GM21717 (cell line): ENCODE results near the gene EPHA3.

Experiments
- ATAC-seq: cut with Tn5 transposase; IDR thresholded peaks from one replicate; pipeline ENCODE4 v1.9.1; 2021; ENCODE audit warnings: mild to moderate bottlenecking, moderate library complexity; ENCODE audit not compliant: unreplicated experiment

EPHA3 gene

GRCh38 chr3:89434621-89435380, 327.4 kb downstream of the EPHA3 start:
- ATAC-seq = no peak

- ATAC-seq = no peak
Measured at GRCh38 chr3:89436846-89437245, 329.4 kb downstream of the EPHA3 start.

GRCh38 chr3:89440386-89440785, 333.0 kb downstream of the EPHA3 start:
- ATAC-seq = no peak

GRCh38 chr3:89441141-89441540, 333.7 kb downstream of the EPHA3 start:
- no peak for ATAC-seq

- ATAC-seq = no peak
Measured at GRCh38 chr3:89446593-89446992, 339.2 kb downstream of the EPHA3 start.

GRCh38 chr3:89447243-89447642, 339.8 kb downstream of the EPHA3 start:
- no peak for ATAC-seq

- ATAC-seq = no peak
Measured at GRCh38 chr3:89449086-89449485, 341.7 kb downstream of the EPHA3 start.

- no peak for ATAC-seq
Measured at GRCh38 chr3:89452066-89452465, 344.6 kb downstream of the EPHA3 start.

GRCh38 chr3:89455240-89455639, 347.8 kb downstream of the EPHA3 start:
- ATAC-seq = no peak

- ATAC-seq = no peak
Measured at GRCh38 chr3:89467898-89468363, 360.5 kb downstream of the EPHA3 start.

GRCh38 chr3:89472101-89472500, 364.7 kb downstream of the EPHA3 start:
- ATAC-seq = no peak

GRCh38 chr3:89474333-89475130, 367.1 kb downstream of the EPHA3 start:
- no peak for ATAC-seq

GRCh38 chr3:89488800-89489580, 381.6 kb downstream of the EPHA3 start:
- ATAC-seq = no peak

- no peak for ATAC-seq
Measured at GRCh38 chr3:89490129-89490528, 382.7 kb downstream of the EPHA3 start.

- ATAC-seq = no peak
Measured at GRCh38 chr3:89494734-89495133, 387.3 kb downstream of the EPHA3 start.

- no peak for ATAC-seq
Measured at GRCh38 chr3:89503891-89504391, 396.5 kb downstream of the EPHA3 start.

- ATAC-seq = no peak
Measured at GRCh38 chr3:89504432-89504831, 397.0 kb downstream of the EPHA3 start.

GRCh38 chr3:89506462-89507103, 399.2 kb downstream of the EPHA3 start:
- no peak for ATAC-seq

- ATAC-seq = no peak
Measured at GRCh38 chr3:89521328-89521727, 413.9 kb downstream of the EPHA3 start.

GRCh38 chr3:89522155-89522554, 414.7 kb downstream of the EPHA3 start:
- ATAC-seq = no peak

GRCh38 chr3:89525609-89526008, 418.2 kb downstream of the EPHA3 start:
- ATAC-seq = no peak
